Neuronal stem cell (in vitro differentiated cells): ENCODE data around the gene FAM234A.

Source experiments
- DNase-seq: peaks from one replicate; pipeline ENCODE4 v3.0.0-alpha.2; 2013; ENCODE audit warnings: low spot score
- H2AFZ ChIP-seq: one replicate; pipeline ENCODE4 v1.6.1; 2013; ENCODE audit warnings: mild to moderate bottlenecking, low read length, inconsistent platforms
- H2AK5ac ChIP-seq: 2 replicates; pipeline ENCODE4 v1.6.1; 2013; ENCODE audit warnings: low read depth, mild to moderate bottlenecking, inconsistent platforms, low read length, moderate library complexity, mixed read lengths
- H2BK120ac ChIP-seq: 2 replicates; pipeline ENCODE4 v1.6.1; 2013; ENCODE audit warnings: low read depth, mild to moderate bottlenecking, inconsistent platforms, low read length, moderate library complexity, mixed read lengths
- H2BK12ac ChIP-seq: one replicate; pipeline ENCODE4 v1.6.1; 2013; ENCODE audit warnings: low read length, inconsistent platforms
- H2BK15ac ChIP-seq: 2 replicates; pipeline ENCODE4 v1.6.1; 2013; ENCODE audit warnings: mild to moderate bottlenecking, low read length, inconsistent platforms, mixed read lengths
- H2BK5ac ChIP-seq: one replicate; pipeline ENCODE4 v1.6.1; 2013; ENCODE audit warnings: inconsistent platforms, mild to moderate bottlenecking, low read length, moderate library complexity
- H3K14ac ChIP-seq: one replicate; pipeline ENCODE4 v1.6.1; 2013; ENCODE audit warnings: low read length, inconsistent platforms
- H3K18ac ChIP-seq: 2 replicates; pipeline ENCODE4 v1.6.1; 2013; ENCODE audit warnings: low read length, inconsistent platforms
- H3K23ac ChIP-seq: 2 replicates; pipeline ENCODE4 v1.6.1; 2013; ENCODE audit warnings: low read depth, mild to moderate bottlenecking, mixed read lengths, low read length, inconsistent platforms; ENCODE audit not compliant: poor library complexity
- H3K27ac ChIP-seq: replicated peaks from 3 replicates; pipeline ENCODE4 v1.5.1; 2013; ENCODE audit warnings: low read length, inconsistent platforms
- H3K27me3 ChIP-seq, 3 experiments: 2 replicates each; pipeline ENCODE4 v1.6.1; 2013; ENCODE audit warnings: low read length in 3 of 3, mild to moderate bottlenecking in 2 of 3, inconsistent platforms in 1 of 3, low read depth in 1 of 3, mixed read lengths in 1 of 3, moderate library complexity in 1 of 3; ENCODE audit not compliant: control insufficient read depth in 3 of 3, insufficient read depth in 3 of 3
- H3K36me3 ChIP-seq, 2 donors: replicated peaks in 1 of 2; 2 replicates each; pipeline ENCODE4 v1.6.1; 2013; ENCODE audit warnings: low read length in 2 of 2; ENCODE audit not compliant: control insufficient read depth in 2 of 2, insufficient read depth in 2 of 2
- H3K4ac ChIP-seq: 2 replicates; pipeline ENCODE4 v1.6.1; 2013; ENCODE audit warnings: inconsistent platforms, mild to moderate bottlenecking, low read length, moderate library complexity
- H3K4me1 ChIP-seq, 2 donors: 1 replicate in 1 of 2; 2 replicates in 1 of 2; pipeline ENCODE4 v1.6.1; 2013; ENCODE audit warnings: low read length in 2 of 2, low read depth in 1 of 2; ENCODE audit not compliant: control insufficient read depth in 2 of 2, insufficient read depth in 1 of 2
- H3K4me2 ChIP-seq: one replicate; pipeline ENCODE4 v1.6.1; 2013; ENCODE audit warnings: mild to moderate bottlenecking, low read length, inconsistent platforms; ENCODE audit not compliant: insufficient read depth, poor library complexity, severe bottlenecking
- H3K4me3 ChIP-seq, 2 donors: 2 replicates each; pipeline ENCODE4 v1.5.1; 2013; ENCODE audit warnings: low read length in 2 of 2, mild to moderate bottlenecking in 2 of 2, inconsistent platforms in 1 of 2, moderate library complexity in 1 of 2
- H3K79me1 ChIP-seq: one replicate; pipeline ENCODE4 v1.6.1; 2013; ENCODE audit warnings: low read depth, mild to moderate bottlenecking, inconsistent platforms, low read length, moderate library complexity
- H3K9ac ChIP-seq: one replicate; pipeline ENCODE4 v1.6.1; 2013; ENCODE audit warnings: mild to moderate bottlenecking, low read depth, low read length, inconsistent platforms; ENCODE audit not compliant: poor library complexity
- H3K9me3 ChIP-seq, 2 donors: replicated peaks in 1 of 2; 2 replicates each; pipeline versions ENCODE3 to v1.6.1; 2013; ENCODE audit warnings: low read length in 2 of 2, mild to moderate bottlenecking in 2 of 2, inconsistent platforms in 1 of 2, low read depth in 1 of 2, mixed read lengths in 1 of 2, moderate library complexity in 1 of 2; ENCODE audit not compliant: control insufficient read depth in 2 of 2, insufficient read depth in 1 of 2
- H4K8ac ChIP-seq: one replicate; pipeline ENCODE4 v1.6.1; 2013; ENCODE audit warnings: low read depth, mild to moderate bottlenecking, inconsistent platforms, low read length, moderate library complexity
- H4K91ac ChIP-seq: one replicate; pipeline ENCODE4 v1.6.1; 2013; ENCODE audit warnings: low read length, low read depth, mild to moderate bottlenecking, inconsistent platforms; ENCODE audit not compliant: poor library complexity
- WGBS, 2 donors: extraction: QIAGEN DNeasy Blood & Tissue Kit; methylation state at CpG; one replicate each; pipeline ENCODE4 v1.1.7; 2013; ENCODE audit warnings: missing lambda C conversion rate in 2 of 2, mixed read lengths in 1 of 2; ENCODE audit not compliant: insufficient read length in 2 of 2, insufficient replicate concordance in 1 of 2; ENCODE audit errors: extremely low coverage in 2 of 2; 5-methylcytosine and 5-hydroxymethylcytosine counted together

The FAM234A gene

DNA sequence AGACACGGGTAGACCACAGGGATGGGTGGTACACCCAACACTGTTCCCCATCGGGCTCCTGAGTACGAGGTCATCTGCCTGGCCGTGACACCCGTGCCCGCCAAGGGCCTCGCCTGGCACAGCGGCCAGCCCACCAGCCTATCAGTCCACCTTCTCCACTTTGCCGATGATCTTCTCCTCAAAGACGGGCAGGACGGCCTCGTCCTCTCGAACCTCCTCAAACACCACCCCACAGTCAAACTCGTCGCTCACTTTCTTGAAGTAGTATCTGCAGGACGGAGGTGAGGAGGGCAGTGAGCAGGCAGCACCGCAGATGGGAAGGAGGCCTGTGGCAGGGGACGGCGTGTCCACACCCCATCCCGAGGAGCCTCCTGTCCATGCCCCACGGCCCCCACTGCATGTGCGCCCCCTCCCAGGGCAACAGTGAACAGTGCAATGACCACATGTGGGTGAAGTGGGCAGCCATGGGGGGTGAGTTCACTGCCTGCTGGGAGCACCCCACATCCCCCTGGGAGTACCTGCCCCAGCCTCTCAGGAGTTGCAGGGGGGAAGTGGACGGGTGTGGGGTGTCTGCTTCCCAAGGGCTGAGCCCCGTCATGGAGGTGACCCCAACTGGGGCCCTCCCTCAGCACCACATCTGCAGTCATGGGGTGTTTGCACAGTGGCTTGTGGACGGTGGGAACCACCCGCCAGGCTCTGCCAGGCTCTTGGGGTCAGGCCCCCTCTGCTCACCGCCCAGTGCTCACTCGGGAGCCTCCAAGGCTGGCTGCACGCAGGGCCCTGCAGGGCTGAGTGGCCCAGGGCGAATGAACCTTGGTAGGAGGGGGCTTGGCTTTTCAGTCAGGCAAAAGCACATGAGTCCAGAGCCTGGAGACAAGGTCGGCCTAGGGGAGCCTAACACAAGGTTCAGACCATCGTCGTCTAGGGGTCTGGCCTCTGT is 53.6 kb downstream of the FAM234A start:
- H2BK5ac ChIP-seq = no peak overlapping the region
- peak overlapping the region; percentile 34 for H3K23ac ChIP-seq
- no peak for DNase-seq
- no peak overlapping the region for H4K91ac ChIP-seq
- no peaks in the 10 kb centered on the region for H3K4me1 ChIP-seq
- H3K9ac ChIP-seq = no peak overlapping the region
- H2BK120ac ChIP-seq = no peak overlapping the region
- peaks cover 4% of the 10 kb centered on the region for H3K79me1 ChIP-seq
- H2AFZ ChIP-seq = no peak overlapping the region
- H3K27me3 ChIP-seq = no peaks in the 10 kb centered on the region
- H2BK12ac ChIP-seq = no peak overlapping the region
- no peak overlapping the region for H3K18ac ChIP-seq
- H3K4ac ChIP-seq = no peak overlapping the region
- no peak overlapping the region for H3K27ac ChIP-seq
- no peak overlapping the region for H2AK5ac ChIP-seq
- H4K8ac ChIP-seq = no peak overlapping the region
- no peak overlapping the region for H3K14ac ChIP-seq
- no peak overlapping the region for H3K4me2 ChIP-seq
- no peak overlapping the region for H3K4me3 ChIP-seq
- no peak overlapping the region for H2BK15ac ChIP-seq
- peaks cover 5 to 10% of the 10 kb centered on the region in 2 donors for H3K9me3 ChIP-seq
- WGBS, 2 donors = no CpG with 5 or more reads among the region's 33 CpGs
- peaks cover 31 to 68% of the 10 kb centered on the region in 2 donors for H3K36me3 ChIP-seq

GRCh38 chr16:289395-289997 is 54.9 kb downstream of the FAM234A start:
- no peak overlapping the region for H2BK12ac ChIP-seq
- H4K91ac ChIP-seq = no peak overlapping the region
- H2AFZ ChIP-seq = no peak overlapping the region
- no CpG with 5 or more reads among the region's 22 CpGs for WGBS, 2 donors
- no peaks in the 10 kb centered on the region for H3K27me3 ChIP-seq
- no peaks in the 10 kb centered on the region for H3K4me1 ChIP-seq
- H2BK15ac ChIP-seq = no peak overlapping the region
- no peak overlapping the region for H2AK5ac ChIP-seq
- no peak overlapping the region for H3K4me2 ChIP-seq
- no peak overlapping the region for H3K18ac ChIP-seq
- H2BK5ac ChIP-seq = peak overlapping the region; percentile 39
- H3K14ac ChIP-seq = no peak overlapping the region
- no peak overlapping the region for H4K8ac ChIP-seq
- no peak overlapping the region for H3K4me3 ChIP-seq
- H3K9ac ChIP-seq = peak overlapping the region; percentile 70
- H2BK120ac ChIP-seq = no peak overlapping the region
- no peak for DNase-seq
- peaks cover 5 to 10% of the 10 kb centered on the region in 2 donors for H3K9me3 ChIP-seq
- H3K36me3 ChIP-seq = peaks cover 31 to 75% of the 10 kb centered on the region in 2 donors
- no peak overlapping the region for H3K23ac ChIP-seq
- H3K27ac ChIP-seq = no peak overlapping the region
- H3K79me1 ChIP-seq = peaks cover 4% of the 10 kb centered on the region
- H3K4ac ChIP-seq = no peak overlapping the region

- Histone ChIP-seq H3K14ac (no peak overlapping the region), H3K23ac (peak overlapping the region; percentile 85), H3K27me3 (no peaks in the 10 kb centered on the region), H3K4me1 (no peaks in the 10 kb centered on the region), H3K27ac (no peak overlapping the region), H4K8ac (no peak overlapping the region), H2AK5ac (no peak overlapping the region), H2BK15ac (no peak overlapping the region), H3K4ac (no peak overlapping the region), H3K18ac (no peak overlapping the region), H4K91ac (no peak overlapping the region), H3K4me2 (no peak overlapping the region), H3K9me3 (peaks cover 5% of the 10 kb centered on the region in 2 donors), H3K9ac (no peak overlapping the region), H2AFZ (no peak overlapping the region), H3K4me3 (no peak overlapping the region), H3K36me3 (peaks cover 31 to 75% of the 10 kb centered on the region in 2 donors), H2BK120ac (no peak overlapping the region), H2BK5ac (peak overlapping the region; percentile 39), H2BK12ac (no peak overlapping the region), H3K79me1 (peaks cover 4% of the 10 kb centered on the region)
- no CpG with 5 or more reads among the region's 25 CpGs for WGBS, 2 donors
- DNase-seq = no peak
These were observed 55.5 kb downstream of the FAM234A start for GRCh38 chr16:290015-290680.
